Umbilical cord (tissue), 2 donors: ENCODE data around the gene MAD2L2. TPM values are rescaled to one million over a fixed set of nuclear protein-coding genes. Genes with fewer than 3 reads are reported as not detected.

ENCODE experiments used
- DNase-seq: peaks from one replicate; pipeline ENCODE4 v3.0.0-alpha.2; 2015; ENCODE audit warnings: low spot score
- total RNA-seq: library from RNA; depleted of rRNA; stranded (reverse); fragments of >200 nt; gene quantifications from one replicate; pipeline ENCODE4 v1.2.3, GENCODE V29; 2014; ENCODE audit warnings: low replicate concordance; ENCODE audit not compliant: insufficient read depth

The MAD2L2 gene
- total RNA-seq, 1 donor from 2014 or later: 15.2 TPM

DNA sequence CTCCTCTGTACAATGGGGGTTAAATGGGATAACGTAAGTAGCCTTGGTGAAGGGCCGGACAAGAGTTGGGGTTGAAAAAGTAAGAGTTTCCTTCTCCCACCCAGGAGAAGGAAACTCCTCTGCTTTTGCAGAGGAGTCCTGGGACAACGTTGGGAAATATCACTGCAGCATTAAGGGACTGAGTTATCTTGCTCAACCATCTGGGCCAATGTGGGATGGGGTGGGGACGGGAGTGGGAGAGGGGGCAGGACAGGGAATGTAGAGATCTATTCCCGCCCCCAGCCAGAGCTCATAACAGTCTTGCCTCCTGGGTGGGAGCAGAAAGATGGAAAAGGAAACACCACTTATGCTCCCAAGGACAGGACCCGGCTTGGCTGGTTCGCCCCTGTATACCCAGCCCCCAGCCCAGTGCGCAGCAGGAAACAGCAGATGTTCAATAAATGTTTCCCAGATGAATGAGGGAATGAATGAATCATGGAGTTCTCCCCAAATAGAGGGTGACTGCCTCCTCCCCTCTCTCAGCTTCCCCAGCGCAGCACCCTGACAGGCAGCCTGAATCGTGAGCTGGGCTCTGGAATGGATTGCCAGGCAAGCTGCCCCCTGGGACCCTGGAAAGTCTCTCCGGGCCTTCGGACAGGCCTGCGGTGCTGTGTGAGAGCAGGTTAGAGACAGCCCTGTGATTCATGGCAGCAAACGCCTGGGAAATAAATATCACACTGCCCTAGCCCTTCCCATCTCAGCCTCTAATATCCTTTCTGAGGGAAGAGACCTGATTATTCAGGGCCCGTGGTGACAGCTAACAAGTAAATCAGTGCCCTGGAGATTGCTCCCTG lies 51.5 kb downstream of the MAD2L2 start:
- no peak for DNase-seq

DNA sequence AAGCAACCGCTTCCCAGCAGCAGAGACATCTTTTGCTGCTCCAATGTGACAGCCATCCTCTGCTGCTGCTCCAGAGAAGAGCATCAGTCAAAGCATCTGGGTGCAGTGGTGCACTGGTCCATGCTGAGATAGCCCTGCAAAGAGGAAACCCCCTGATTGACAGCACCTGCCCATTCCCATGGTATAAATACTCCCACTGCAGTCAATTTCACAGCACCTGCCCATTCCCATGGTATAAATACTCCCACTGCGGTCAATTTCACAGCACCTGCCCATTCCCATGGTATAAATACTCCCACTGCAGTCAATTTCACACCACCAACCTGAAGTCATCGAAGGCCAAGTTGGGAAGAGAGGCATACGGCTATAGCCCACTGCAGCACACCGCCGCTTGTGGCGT lies 52.2 kb downstream of the MAD2L2 start:
- no peak for DNase-seq

DNA sequence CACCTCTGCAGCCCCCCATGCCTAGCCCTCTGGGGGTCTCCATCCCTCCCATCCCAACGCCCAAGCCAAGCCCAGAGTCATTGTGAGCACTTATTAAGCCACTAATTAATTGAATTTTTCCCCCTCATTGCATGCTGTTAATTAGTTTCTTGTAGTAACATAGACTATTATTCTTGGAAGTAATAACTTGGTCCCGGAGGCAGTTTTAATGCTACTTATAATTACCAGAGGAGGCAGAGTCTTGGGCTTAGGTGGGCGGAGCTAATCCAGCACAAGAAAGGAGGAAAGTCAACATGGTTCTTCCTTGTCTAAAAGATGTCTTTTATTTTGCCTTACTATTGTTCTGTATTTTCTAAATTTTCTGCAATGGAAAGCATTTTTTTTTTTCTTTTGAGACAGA lies 54.4 kb downstream of the MAD2L2 start:
- DNase-seq: no peak

Other genes starting within 250 kb of the MAD2L2 start
- gene DISP3, start 202.0 kb downstream of the MAD2L2 start, total RNA-seq: 0.96 TPM
- 4.1 TPM for gene FBXO2, start 26.7 kb downstream of the MAD2L2 start, total RNA-seq
- gene FBXO44, start 26.3 kb downstream of the MAD2L2 start, total RNA-seq: 7.9 TPM
- 0.48 TPM for gene FBXO6, start 16.9 kb downstream of the MAD2L2 start, total RNA-seq
- 1.4 TPM for gene DRAXIN, start 10.6 kb upstream of the MAD2L2 start, total RNA-seq
- 43.3 TPM for gene AGTRAP, start 55.0 kb upstream of the MAD2L2 start, total RNA-seq
- gene C1orf167, start 81.0 kb upstream of the MAD2L2 start, total RNA-seq: 2.6 TPM
- gene MTHFR, start 124.8 kb upstream of the MAD2L2 start, total RNA-seq: 17.1 TPM
- gene CLCN6, start 125.0 kb upstream of the MAD2L2 start, total RNA-seq: 7.9 TPM
- not detected for gene NPPA, start 166.6 kb upstream of the MAD2L2 start, total RNA-seq
- gene NPPB, start 177.8 kb upstream of the MAD2L2 start, total RNA-seq: not detected
- 44.3 TPM for gene KIAA2013, start 245.3 kb upstream of the MAD2L2 start, total RNA-seq